Measurements from ENCODE around the gene CLEC4A.
"Not testable (repeated sequence)": the region's sequence is repeated elsewhere in the genome, so short reads cannot be mapped to it uniquely, and the experiment has no call there.

The CLEC4A gene

GRCh38 chr12:8134398-8134930 lies 11.0 kb downstream of the CLEC4A start:
- DNase-seq = not testable (repeated sequence)

- DNase-seq = not testable (repeated sequence)
Measured at GRCh38 chr12:8141647-8142046, 18.2 kb downstream of the CLEC4A start.

- no peak for DNase-seq
Measured at GRCh38 chr12:8143261-8143660, 19.8 kb downstream of the CLEC4A start.

GRCh38 chr12:8145754-8146441 lies 22.5 kb downstream of the CLEC4A start:
- no peak for DNase-seq

- no peak for DNase-seq
Measured at GRCh38 chr12:8146442-8146771, 23.0 kb downstream of the CLEC4A start.

GRCh38 chr12:8154526-8154925 lies 31.1 kb downstream of the CLEC4A start:
- DNase-seq = no peak

- no peak for DNase-seq
Measured at GRCh38 chr12:8156416-8156815, 33.0 kb downstream of the CLEC4A start.

GRCh38 chr12:8156845-8157244 lies 33.4 kb downstream of the CLEC4A start, which contains the start of gene ZNF705A:
Gene ZNF705A, plus strand, starts transcription at chr12:8157015. Its CDS starts 15,611 bp downstream, at chr12:8172626.
- no peak for DNase-seq

GRCh38 chr12:8157484-8158198 lies 34.2 kb downstream of the CLEC4A start:
- no peak for DNase-seq

GRCh38 chr12:8172911-8173310 lies 49.5 kb downstream of the CLEC4A start:
- not testable (repeated sequence) for DNase-seq

- not testable (repeated sequence) for DNase-seq
Measured at GRCh38 chr12:8179989-8180585, 56.7 kb downstream of the CLEC4A start.

GRCh38 chr12:8181271-8181670 lies 57.9 kb downstream of the CLEC4A start:
- DNase-seq = not testable (repeated sequence)

GRCh38 chr12:8182923-8183322 lies 59.5 kb downstream of the CLEC4A start:
- not testable (repeated sequence) for DNase-seq

- DNase-seq = not testable (repeated sequence)
Measured at GRCh38 chr12:8183346-8183745, 59.9 kb downstream of the CLEC4A start.

GRCh38 chr12:8184206-8184605 lies 60.8 kb downstream of the CLEC4A start:
- DNase-seq = not testable (repeated sequence)

GRCh38 chr12:8188088-8188487 lies 64.7 kb downstream of the CLEC4A start:
- not testable (repeated sequence) for DNase-seq

Measured in DMS79 (cell line).